ENCODE results near the gene HMX2. TPM values are rescaled to one million over a fixed set of nuclear protein-coding genes. Genes with fewer than 3 reads are reported as not detected.

HMX2 gene
- total RNA-seq: not detected in 2 replicates

GRCh38 chr10:123147635-123148413 is at the start of gene HMX2:
HMX2 (plus strand) TSS chr10:123148136; CDS start chr10:123148379, 243 bp downstream.

GRCh38 chr10:123135415-123136141 is 12.4 kb upstream of the HMX2 start, which contains the start of gene HMX3:
HMX3 (plus strand) TSS chr10:123135970; CDS start chr10:123136051, 81 bp downstream.

GRCh38 chr10:123154092-123154710 is 6.3 kb downstream of the HMX2 start, which contains the start of gene BUB3:
BUB3 (plus strand) TSS chr10:123154402; CDS start chr10:123154918, 516 bp downstream.

Other genes starting within 250 kb of the HMX2 start
- not detected in 2 replicates for gene FAM24A, start 237.5 kb upstream of the HMX2 start, total RNA-seq
- 13.3 and 15.5 TPM in 2 replicates for gene C10orf88, start 193.9 kb upstream of the HMX2 start, total RNA-seq
- 4.0 and 5.8 TPM in 2 replicates for gene PSTK, start 167.7 kb upstream of the HMX2 start, total RNA-seq
- 2.5 and 4.0 TPM in 2 replicates for gene IKZF5, start 139.3 kb upstream of the HMX2 start, total RNA-seq
- 3.2 and 3.9 TPM in 2 replicates for gene ACADSB, start 139.1 kb upstream of the HMX2 start, total RNA-seq
- not detected in 2 replicates for gene HMX3, start 12.2 kb upstream of the HMX2 start, total RNA-seq
- 259 and 267 TPM in 2 replicates for gene BUB3, start 6.3 kb downstream of the HMX2 start, total RNA-seq